HUES6 (cell line): ENCODE data around the gene CFAP161.

Experiments
- H3K27ac ChIP-seq: 2 replicates; pipeline ENCODE4 v1.7.0; 2013; ENCODE audit warnings: low read depth, mild to moderate bottlenecking, low read length, inconsistent platforms
- H3K27me3 ChIP-seq: 2 replicates; pipeline ENCODE4 v1.6.1; 2013; ENCODE audit warnings: low read length; ENCODE audit not compliant: control insufficient read depth, insufficient read depth
- H3K36me3 ChIP-seq: 2 replicates; pipeline ENCODE4 v1.6.1; 2013; ENCODE audit warnings: low read length; ENCODE audit not compliant: control insufficient read depth, insufficient read depth
- H3K4me1 ChIP-seq: 2 replicates; pipeline ENCODE4 v1.6.1; 2013; ENCODE audit warnings: low read length; ENCODE audit not compliant: control insufficient read depth, insufficient read depth
- H3K4me3 ChIP-seq: 2 replicates; pipeline ENCODE4 v1.5.1; 2013; ENCODE audit warnings: low read depth, low read length
- H3K9ac ChIP-seq: one replicate; pipeline ENCODE4 v1.6.1; 2013; ENCODE audit warnings: mild to moderate bottlenecking, low read length
- H3K9me3 ChIP-seq: 2 replicates; pipeline ENCODE4 v1.6.1; 2013; ENCODE audit warnings: low read depth, low read length; ENCODE audit not compliant: control insufficient read depth, insufficient read depth

Gene CFAP161

DNA sequence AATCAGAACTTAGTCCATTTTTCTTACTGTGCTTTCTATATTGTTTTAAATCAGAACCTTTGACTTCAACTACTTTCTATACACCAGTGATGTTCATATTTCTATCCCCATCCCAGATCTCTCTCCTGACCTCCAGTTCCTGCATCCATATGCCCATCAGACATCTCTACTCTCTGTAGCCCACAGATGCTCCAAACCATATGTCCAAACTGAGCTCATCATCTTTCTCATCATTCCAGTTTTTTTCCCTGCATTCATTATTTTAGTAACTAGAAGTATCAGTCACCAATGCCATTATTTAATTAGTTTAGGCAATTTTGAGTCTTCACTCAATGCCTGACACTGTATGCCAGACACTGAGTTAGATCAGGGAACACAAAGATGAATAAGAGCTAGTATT lies 37.2 kb downstream of the CFAP161 start:
- no peaks in the 10 kb centered on the region for H3K4me1 ChIP-seq
- no peaks in the 10 kb centered on the region for H3K9me3 ChIP-seq
- no peak overlapping the region for H3K27ac ChIP-seq
- H3K36me3 ChIP-seq, result no peaks in the 10 kb centered on the region
- H3K27me3 ChIP-seq, result no peaks in the 10 kb centered on the region; the same call in 1 of the 2 replicates
- no peak overlapping the region for H3K4me3 ChIP-seq
- no peak overlapping the region for H3K9ac ChIP-seq

DNA sequence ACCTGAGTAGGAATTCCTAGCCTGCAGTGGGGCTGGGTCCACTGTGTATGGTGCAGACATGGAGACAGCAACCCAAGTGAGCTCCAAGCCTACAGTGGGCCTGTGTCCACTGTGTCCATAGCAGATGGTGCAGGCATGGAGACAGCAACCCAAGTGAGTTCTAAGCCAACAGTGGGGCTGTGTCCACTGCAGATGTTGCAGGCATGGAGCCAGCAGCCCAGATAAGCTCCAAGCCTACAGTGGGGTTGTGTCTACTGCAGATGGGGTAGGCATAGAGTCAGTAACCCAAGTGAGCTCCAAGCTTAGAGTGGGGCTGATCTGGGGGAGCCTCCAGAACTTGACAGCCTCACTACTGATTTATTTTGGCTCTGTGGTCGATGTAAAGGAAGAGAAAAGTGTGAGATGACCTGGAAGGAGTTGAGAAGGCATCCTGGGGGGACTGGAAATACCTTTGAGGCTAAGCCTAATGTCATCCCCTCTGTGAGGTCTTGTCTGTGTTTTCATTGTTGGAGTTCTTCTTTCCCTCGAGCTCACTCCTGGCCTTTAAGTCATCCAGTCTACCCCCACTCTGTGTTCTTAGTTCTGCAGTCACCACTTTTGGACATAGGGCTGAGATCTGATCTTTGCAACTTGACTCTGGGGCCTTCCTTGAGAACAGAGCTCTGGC lies 40.2 kb downstream of the CFAP161 start:
- Histone ChIP-seq H3K27me3 (no peaks in the 10 kb centered on the region; the same call in 1 of the 2 replicates), H3K36me3 (no peaks in the 10 kb centered on the region), H3K27ac (no peak overlapping the region), H3K9ac (no peak overlapping the region), H3K4me1 (no peaks in the 10 kb centered on the region), H3K4me3 (no peak overlapping the region), H3K9me3 (no peaks in the 10 kb centered on the region)

DNA sequence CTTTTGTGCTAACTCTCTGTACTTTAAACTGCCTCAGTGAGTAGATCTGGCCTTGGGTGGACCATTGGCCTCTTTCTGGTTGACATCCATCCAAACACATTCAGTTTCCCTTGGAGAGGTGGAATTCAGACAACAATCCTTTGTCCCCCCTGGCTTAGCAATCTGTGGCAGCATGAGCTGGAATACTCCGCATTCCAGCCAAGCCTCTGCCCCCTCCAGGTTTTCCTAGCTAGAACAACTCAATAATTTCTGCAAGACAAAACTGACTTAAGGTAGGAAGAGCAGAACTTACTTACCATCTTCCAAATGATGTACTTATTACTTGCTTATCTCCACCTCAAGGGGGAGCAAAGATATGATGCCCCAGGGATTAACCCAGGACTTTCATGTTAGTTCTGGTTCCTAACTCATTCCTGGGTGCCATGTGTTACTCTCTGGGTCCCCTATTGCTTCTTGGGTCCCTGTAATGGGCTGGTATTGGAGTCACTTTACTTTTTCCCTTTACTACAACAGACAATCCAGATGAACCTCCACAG lies 40.8 kb downstream of the CFAP161 start:
- Histone ChIP-seq H3K9me3 (no peaks in the 10 kb centered on the region), H3K4me1 (no peaks in the 10 kb centered on the region), H3K4me3 (no peak overlapping the region), H3K27ac (no peak overlapping the region), H3K36me3 (no peaks in the 10 kb centered on the region), H3K27me3 (no peaks in the 10 kb centered on the region; the same call in 1 of the 2 replicates), H3K9ac (no peak overlapping the region)

DNA sequence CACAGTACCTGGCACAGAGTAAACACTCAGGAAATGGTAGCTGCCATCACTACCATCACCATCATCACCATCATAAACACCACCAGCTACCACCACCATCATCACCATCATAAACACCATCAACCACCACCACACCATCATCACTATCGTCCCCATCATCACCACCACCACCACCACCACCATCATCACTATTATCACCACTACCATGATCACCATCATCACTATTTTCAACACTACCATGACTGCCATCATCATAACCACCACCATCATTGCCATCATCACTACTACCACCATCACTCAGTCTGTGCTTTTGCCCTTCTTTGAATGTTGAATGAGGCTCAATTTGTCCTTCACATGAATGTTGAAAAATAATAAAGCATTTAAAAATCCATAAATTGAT lies 41.4 kb downstream of the CFAP161 start:
- Histone ChIP-seq H3K36me3 (no peaks in the 10 kb centered on the region), H3K9ac (no peak overlapping the region), H3K9me3 (no peaks in the 10 kb centered on the region), H3K27me3 (no peaks in the 10 kb centered on the region; the same call in 1 of the 2 replicates), H3K4me3 (no peak overlapping the region), H3K4me1 (no peaks in the 10 kb centered on the region), H3K27ac (no peak overlapping the region)

DNA sequence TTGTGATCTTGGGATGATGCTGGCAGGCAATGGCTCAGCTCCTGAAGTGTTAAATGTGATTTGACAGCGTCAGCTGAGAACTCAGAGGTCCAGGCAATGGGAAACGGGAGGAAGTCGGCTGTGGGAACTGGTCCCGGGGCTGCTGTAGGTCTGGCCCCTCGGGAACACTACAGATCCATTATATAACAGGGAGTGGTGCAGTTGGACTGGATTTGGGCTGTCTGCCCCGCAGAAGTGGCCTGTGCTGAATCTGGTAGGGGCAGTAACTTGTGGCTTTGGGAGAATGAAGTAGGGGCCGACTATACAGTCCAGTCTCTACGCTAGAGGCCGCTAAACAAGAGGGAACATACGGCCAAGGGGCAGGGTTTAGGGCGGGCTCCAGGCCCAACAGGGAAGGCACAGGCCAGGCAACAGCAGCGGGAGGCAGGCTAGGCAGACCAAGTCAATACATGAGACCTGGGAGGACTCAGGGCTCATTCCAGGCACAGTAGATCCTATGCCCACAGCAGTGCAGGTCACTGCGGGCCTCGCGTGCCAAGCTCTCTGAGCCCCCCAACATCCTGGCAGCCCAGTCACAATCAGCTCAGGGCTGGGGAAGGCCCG lies 42.3 kb downstream of the CFAP161 start:
- Histone ChIP-seq H3K36me3 (no peaks in the 10 kb centered on the region), H3K4me1 (no peaks in the 10 kb centered on the region), H3K27me3 (no peaks in the 10 kb centered on the region), H3K9ac (no peak overlapping the region), H3K27ac (no peak overlapping the region), H3K4me3 (no peak overlapping the region), H3K9me3 (no peaks in the 10 kb centered on the region)

DNA sequence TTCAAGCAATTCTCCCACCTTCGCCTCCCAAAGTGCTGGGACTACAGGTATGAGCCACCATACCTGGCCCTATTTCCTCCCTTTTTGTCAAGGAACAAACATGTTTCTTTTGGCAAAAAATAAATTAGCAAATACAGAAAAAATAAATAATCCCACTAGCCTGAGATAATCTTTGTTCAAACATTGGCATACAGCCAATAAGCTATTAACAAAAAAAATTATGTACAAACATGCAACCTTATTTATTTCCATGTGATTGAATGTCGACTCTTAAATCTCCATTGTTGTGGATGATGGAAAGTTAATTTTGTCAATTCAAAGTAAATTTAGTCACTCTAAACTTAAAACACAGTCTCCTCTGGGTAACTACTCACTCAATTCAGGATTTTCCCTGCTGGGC lies 44.3 kb downstream of the CFAP161 start:
- H3K36me3 ChIP-seq, result no peaks in the 10 kb centered on the region
- no peak overlapping the region for H3K4me3 ChIP-seq
- no peaks in the 10 kb centered on the region for H3K9me3 ChIP-seq
- 0 out of 2 replicates have a peak, but pooled peaks cover 3% of the 10 kb centered on the region for H3K4me1 ChIP-seq
- no peak overlapping the region for H3K9ac ChIP-seq
- peaks cover 11% of the 10 kb centered on the region for H3K27me3 ChIP-seq
- no peak overlapping the region for H3K27ac ChIP-seq

DNA sequence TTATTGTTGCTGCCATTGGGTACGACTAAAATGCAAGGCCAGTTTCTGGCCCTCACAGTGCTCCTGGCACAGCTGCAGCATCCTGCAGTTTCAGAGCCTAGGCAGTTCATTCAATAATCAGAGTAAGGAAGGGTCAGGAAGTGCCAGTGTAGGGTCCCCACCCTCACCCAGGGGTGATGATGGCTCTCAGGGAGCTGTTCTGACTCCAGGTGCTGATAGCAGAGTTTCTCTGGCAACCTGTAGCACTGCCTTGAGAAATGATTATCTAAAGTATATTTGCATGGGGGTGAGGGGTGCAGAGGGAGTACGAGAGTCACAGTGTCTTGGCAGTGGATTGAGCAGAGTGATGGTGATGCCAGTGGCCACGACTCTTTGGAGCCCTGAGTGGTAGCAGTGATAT lies 47.1 kb downstream of the CFAP161 start:
- Histone ChIP-seq H3K9me3 (no peaks in the 10 kb centered on the region), H3K4me1 (0 out of 2 replicates have a peak, but pooled peaks cover 3% of the 10 kb centered on the region), H3K9ac (no peak overlapping the region), H3K4me3 (no peak overlapping the region), H3K36me3 (no peaks in the 10 kb centered on the region), H3K27ac (no peak overlapping the region), H3K27me3 (peaks cover 11% of the 10 kb centered on the region)

DNA sequence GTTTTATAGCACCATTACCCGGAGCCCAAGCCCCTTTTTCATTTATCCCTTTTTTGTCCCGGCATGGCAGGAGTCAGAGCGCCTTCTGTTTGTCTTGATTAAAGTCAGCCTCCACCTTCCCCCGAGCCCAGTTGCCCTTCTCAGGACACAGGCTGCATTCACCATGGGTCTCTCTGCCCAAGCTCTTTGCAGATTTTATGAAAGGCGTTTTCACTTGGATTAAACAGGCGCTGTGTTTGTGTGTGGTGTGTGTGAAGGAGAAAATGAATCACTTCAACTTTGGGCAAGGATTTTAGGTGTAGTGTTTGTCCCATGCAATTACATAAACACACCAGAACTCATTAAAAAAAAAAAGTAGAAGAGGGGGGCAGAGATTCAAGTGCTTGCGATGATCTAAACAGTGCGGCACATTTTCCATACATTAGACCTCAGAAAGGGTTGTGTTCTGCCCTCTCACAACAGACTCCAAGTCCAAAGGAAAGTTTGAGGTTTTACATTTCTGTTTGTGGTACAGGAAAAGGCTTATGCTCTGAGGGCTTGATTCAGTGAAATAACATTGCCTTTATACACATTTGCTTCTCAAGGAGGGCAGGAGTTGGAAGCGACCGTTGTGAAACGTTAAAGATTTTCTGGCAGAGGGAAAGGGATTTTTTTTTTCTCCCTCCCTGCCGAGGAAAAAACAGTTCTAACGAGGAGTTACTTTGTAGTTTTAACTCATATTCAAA lies 48.1 kb downstream of the CFAP161 start:
- Histone ChIP-seq H3K27ac (no peak overlapping the region), H3K4me3 (no peak overlapping the region), H3K27me3 (peaks cover 11% of the 10 kb centered on the region), H3K9ac (no peak overlapping the region), H3K4me1 (0 out of 2 replicates have a peak, but pooled peaks cover 3% of the 10 kb centered on the region), H3K36me3 (no peaks in the 10 kb centered on the region), H3K9me3 (no peaks in the 10 kb centered on the region)

DNA sequence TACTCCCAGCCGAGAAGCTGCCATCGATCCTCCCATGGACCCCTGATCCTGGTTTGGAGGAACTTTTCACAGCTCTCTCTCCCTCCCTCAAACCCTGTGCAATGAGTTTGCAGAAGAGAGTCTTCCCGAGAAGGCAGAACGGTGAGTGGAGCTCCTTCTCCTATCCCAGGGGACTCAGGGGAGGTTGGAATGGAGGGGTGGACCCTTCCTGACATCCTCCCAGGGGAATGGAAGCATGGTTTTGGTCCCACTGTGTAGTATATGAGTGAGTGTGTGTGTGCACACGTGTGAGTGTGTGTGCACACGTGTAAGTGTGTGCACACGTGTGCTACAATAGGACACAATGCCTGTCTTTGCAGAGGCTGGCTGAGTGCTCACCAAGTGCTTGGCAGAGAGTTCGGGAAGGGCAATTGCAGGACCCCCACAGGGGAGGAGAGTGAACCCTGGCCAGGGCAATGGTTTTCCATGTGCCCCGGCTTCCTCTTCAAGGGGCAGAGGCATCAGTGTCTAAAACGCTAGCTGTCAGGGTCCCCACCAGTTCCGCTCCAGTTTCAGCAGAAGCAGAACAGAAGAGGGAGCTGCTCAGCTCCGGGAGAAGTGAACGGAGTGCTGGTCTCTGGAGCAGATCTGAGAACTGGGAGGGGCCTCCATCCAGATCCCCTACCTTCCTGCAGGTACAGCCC lies 48.8 kb downstream of the CFAP161 start:
- Histone ChIP-seq H3K27me3 (peaks cover 11% of the 10 kb centered on the region), H3K27ac (no peak overlapping the region), H3K4me3 (no peak overlapping the region), H3K4me1 (0 out of 2 replicates have a peak, but pooled peaks cover 3% of the 10 kb centered on the region), H3K36me3 (no peaks in the 10 kb centered on the region), H3K9me3 (no peaks in the 10 kb centered on the region), H3K9ac (no peak overlapping the region)

DNA sequence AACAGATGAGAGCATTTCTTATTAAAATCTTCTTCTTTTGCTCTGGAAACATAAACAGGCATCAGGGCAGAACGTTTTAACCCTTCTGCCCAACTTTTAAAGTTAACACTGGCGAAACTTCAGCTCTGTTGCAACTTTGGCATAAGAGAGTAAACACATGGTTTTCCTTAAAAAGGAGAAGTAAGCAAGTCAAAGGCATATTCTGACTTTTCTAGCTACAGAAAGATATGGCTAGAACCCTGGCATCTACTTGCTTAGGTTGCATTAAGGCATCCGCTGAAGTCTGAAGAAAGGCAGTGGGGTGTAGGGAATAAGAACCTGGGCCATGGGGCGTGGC lies 49.3 kb downstream of the CFAP161 start:
- no peak overlapping the region for H3K27ac ChIP-seq
- no peak overlapping the region for H3K4me3 ChIP-seq

More for the DNA sequence above, 49.3 kb downstream of the CFAP161 start:
- H3K9me3 ChIP-seq, result no peaks in the 10 kb centered on the region
- H3K27me3 ChIP-seq, result peaks cover 11% of the 10 kb centered on the region
- 0 out of 2 replicates have a peak, but pooled peaks cover 3% of the 10 kb centered on the region for H3K4me1 ChIP-seq
- no peak overlapping the region for H3K9ac ChIP-seq
- no peaks in the 10 kb centered on the region for H3K36me3 ChIP-seq
